Endothelial cell of umbilical vein (primary cell): ENCODE measurements around the gene SUGCT.

Experiments used
- EZH2 ChIP-seq: IDR thresholded peaks from 2 replicates; pipeline ENCODE4 v1.6.1; 2012; ENCODE audit warnings: borderline replicate concordance, low read depth, mild to moderate bottlenecking, moderate library complexity, low read length, inconsistent platforms; ENCODE audit not compliant: severe bottlenecking
- MYC ChIP-seq: IDR thresholded peaks from one replicate; pipeline ENCODE4 v1.6.1; 2011; ENCODE audit warnings: mild to moderate bottlenecking, low read depth, low read length
- POLR2A ChIP-seq: IDR thresholded peaks from 2 replicates; pipeline ENCODE4 v1.6.1; 2012; ENCODE audit warnings: low read depth, mild to moderate bottlenecking, control low read depth, low read length
- POLR2AphosphoS5 ChIP-seq: IDR thresholded peaks from 2 replicates; pipeline ENCODE4 v1.6.1; 2012; ENCODE audit warnings: low read depth, mild to moderate bottlenecking, control low read depth, low read length, moderate library complexity; ENCODE audit not compliant: insufficient read depth
- TF ChIP-seq, protein P1 (sequence below), 2 donors: IDR thresholded peaks; 1 replicate in 1 of 2; 2 replicates in 1 of 2; pipeline ENCODE4 v1.5.1; 2011; ENCODE audit warnings: low read length in 2 of 2, mild to moderate bottlenecking in 2 of 2, moderate library complexity in 2 of 2, control low read depth in 1 of 2, inconsistent platforms in 1 of 2, low read depth in 1 of 2; ENCODE audit not compliant: insufficient read depth in 1 of 2; ENCODE audit errors: extremely low read depth in 1 of 2

DNA sequence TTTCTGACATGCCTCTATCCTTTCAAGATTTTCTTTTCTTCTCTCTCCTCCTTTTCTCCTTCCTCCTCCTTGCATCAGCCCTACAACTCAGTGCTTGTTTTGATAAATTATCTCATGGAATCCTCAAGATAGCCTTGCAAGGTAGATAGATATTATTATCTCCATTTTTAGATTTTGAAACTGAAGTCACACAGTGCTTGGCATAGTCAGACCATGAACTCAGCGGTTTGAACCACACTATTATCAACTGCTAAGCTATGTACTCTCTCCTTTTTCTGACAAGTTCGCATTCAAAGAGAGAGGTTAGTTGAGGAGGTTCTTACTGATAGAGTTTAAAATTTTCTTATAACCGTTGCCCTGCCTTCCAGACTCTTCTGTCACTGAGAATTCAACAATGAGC, 79.1 kb downstream of the SUGCT start:
- TF ChIP-seq POLR2AphosphoS5 (no peak), POLR2A (no peak), EZH2 (no peak), MYC (no peak)
- TF ChIP-seq, protein P1, sequence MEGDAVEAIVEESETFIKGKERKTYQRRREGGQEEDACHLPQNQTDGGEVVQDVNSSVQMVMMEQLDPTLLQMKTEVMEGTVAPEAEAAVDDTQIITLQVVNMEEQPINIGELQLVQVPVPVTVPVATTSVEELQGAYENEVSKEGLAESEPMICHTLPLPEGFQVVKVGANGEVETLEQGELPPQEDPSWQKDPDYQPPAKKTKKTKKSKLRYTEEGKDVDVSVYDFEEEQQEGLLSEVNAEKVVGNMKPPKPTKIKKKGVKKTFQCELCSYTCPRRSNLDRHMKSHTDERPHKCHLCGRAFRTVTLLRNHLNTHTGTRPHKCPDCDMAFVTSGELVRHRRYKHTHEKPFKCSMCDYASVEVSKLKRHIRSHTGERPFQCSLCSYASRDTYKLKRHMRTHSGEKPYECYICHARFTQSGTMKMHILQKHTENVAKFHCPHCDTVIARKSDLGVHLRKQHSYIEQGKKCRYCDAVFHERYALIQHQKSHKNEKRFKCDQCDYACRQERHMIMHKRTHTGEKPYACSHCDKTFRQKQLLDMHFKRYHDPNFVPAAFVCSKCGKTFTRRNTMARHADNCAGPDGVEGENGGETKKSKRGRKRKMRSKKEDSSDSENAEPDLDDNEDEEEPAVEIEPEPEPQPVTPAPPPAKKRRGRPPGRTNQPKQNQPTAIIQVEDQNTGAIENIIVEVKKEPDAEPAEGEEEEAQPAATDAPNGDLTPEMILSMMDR (IDR thresholded peaks at IDR 0.05; ENCODE audit: extremely low read depth in 1 of 2, insufficient read depth in 1 of 2, low read depth in 1 of 2, low read length in 2 of 2) = no peak
